Skeletal muscle cell (primary cell): Measurements from ENCODE around the gene TUFT1.

Source experiments
- DNase-seq: peaks from one replicate; pipeline ENCODE4 v3.0.0-alpha.2; 2010; ENCODE audit warnings: low read depth
- H3K4me3 ChIP-seq: 2 replicates; pipeline ENCODE4 v1.5.1; 2011; ENCODE audit warnings: low read depth, mild to moderate bottlenecking, control low read depth, low read length, moderate library complexity

TUFT1 gene

GRCh38 chr1:151540021-151540981 lies at the start of gene TUFT1:
TUFT1 (plus strand) TSS chr1:151540309; CDS start chr1:151540367, 58 bp downstream.
- H3K4me3 ChIP-seq: peak within 1 kb of the TSS; percentile 70
- DNase-seq: no peak

GRCh38 chr1:151491641-151492040 lies 48.5 kb upstream of the TUFT1 start:
- no peak for DNase-seq
- no peak overlapping the region for H3K4me3 ChIP-seq

GRCh38 chr1:151492120-151492519 lies 48.0 kb upstream of the TUFT1 start:
- no peak overlapping the region for H3K4me3 ChIP-seq
- DNase-seq: no peak

- no peak for DNase-seq
- no peak overlapping the region for H3K4me3 ChIP-seq
Measured at GRCh38 chr1:151493042-151493441, 47.1 kb upstream of the TUFT1 start.

GRCh38 chr1:151494741-151495281 lies 45.3 kb upstream of the TUFT1 start:
- peak; percentile 58 for DNase-seq
- H3K4me3 ChIP-seq: no peak overlapping the region

- H3K4me3 ChIP-seq: no peak overlapping the region
- no peak for DNase-seq
Measured at GRCh38 chr1:151495316-151495715, 44.8 kb upstream of the TUFT1 start.

- no peak for DNase-seq
- H3K4me3 ChIP-seq: no peak overlapping the region
Measured at GRCh38 chr1:151499365-151499764, 40.7 kb upstream of the TUFT1 start.

GRCh38 chr1:151499930-151500329 lies 40.2 kb upstream of the TUFT1 start:
- no peak overlapping the region for H3K4me3 ChIP-seq
- DNase-seq: no peak

- H3K4me3 ChIP-seq: no peak overlapping the region
- no peak for DNase-seq
Measured at GRCh38 chr1:151501474-151501873, 38.6 kb upstream of the TUFT1 start.

GRCh38 chr1:151502035-151502700 lies 37.9 kb upstream of the TUFT1 start:
- no peak overlapping the region for H3K4me3 ChIP-seq

GRCh38 chr1:151502859-151503780 lies 37.0 kb upstream of the TUFT1 start:
- no peak overlapping the region for H3K4me3 ChIP-seq
- no peak for DNase-seq

More at GRCh38 chr1:151502035-151502700, 37.9 kb upstream of the TUFT1 start:
- no peak for DNase-seq

GRCh38 chr1:151504252-151504651 lies 35.9 kb upstream of the TUFT1 start:
- DNase-seq: no peak
- no peak overlapping the region for H3K4me3 ChIP-seq

GRCh38 chr1:151504759-151505158 lies 35.4 kb upstream of the TUFT1 start:
- no peak overlapping the region for H3K4me3 ChIP-seq
- no peak for DNase-seq

- DNase-seq: no peak
- H3K4me3 ChIP-seq: no peak overlapping the region
Measured at GRCh38 chr1:151508833-151509232, 31.3 kb upstream of the TUFT1 start.

GRCh38 chr1:151509350-151510019 lies 30.6 kb upstream of the TUFT1 start:
- no peak overlapping the region for H3K4me3 ChIP-seq
- no peak for DNase-seq

GRCh38 chr1:151510020-151510405 lies 30.1 kb upstream of the TUFT1 start:
- no peak overlapping the region for H3K4me3 ChIP-seq
- DNase-seq: no peak

GRCh38 chr1:151510614-151510956 lies 29.5 kb upstream of the TUFT1 start:
- peak overlapping the region; percentile 49 for H3K4me3 ChIP-seq
- DNase-seq: no peak

GRCh38 chr1:151510957-151511635 lies 29.0 kb upstream of the TUFT1 start, which contains the start of gene CGN:
CGN (plus strand) TSS chr1:151511387; CDS start chr1:151518520, 7,133 bp downstream.
- peak within 1 kb of the TSS; percentile 49 for H3K4me3 ChIP-seq
- no peak for DNase-seq
